HG02571 (cell line): Measurements from ENCODE around the gene KAT8.
"Not testable (repeated sequence)": the region's sequence is repeated elsewhere in the genome, so short reads cannot be mapped to it uniquely, and the experiment has no call there.

Experiments
- ATAC-seq: cut with Tn5 transposase; IDR thresholded peaks from one replicate; pipeline ENCODE4 v1.9.1; 2021; ENCODE audit warnings: mild to moderate bottlenecking, moderate library complexity; ENCODE audit not compliant: unreplicated experiment

The KAT8 gene

DNA sequence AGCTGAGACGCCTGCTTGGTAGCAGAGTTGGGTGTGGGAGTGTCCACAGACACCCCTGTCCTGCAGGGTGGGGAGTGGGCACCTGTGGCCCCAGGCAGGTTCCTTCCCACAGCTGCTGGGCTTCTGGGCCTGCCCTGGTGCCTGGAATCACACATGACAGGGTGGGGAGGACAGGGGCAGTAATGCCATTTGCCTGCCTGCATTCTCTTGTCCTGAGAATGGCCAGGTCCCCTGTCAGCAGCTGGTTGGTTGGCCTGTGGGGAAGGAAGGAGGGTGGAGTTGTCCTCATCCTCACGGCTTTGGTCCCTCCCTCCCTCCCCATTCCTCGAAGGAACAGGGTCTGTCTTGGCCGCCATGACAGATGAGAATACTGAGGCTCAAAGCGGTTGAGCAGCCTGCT is 33.9 kb upstream of the KAT8 start:
- no peak for ATAC-seq

DNA sequence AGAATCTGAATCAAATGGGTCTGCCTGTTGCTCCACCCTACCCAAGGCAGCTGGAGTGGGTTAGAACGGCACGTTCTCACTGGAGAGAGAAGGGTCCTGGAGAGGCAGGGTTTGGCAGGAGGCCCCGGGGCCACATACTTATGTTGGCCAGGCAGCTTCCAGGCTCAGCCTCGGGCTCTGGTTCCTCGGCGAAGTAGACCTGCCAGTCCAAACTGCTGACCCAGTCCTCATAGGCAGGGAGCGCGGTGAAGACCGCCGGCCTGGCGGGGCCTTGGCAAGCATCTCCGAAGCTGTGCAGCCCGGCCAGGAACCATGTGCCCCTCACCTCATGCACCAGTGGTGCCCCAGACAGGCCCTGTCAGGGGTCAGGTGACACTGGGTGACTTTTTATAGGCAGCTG is 33.5 kb upstream of the KAT8 start:
- no peak for ATAC-seq

- no peak for ATAC-seq
These were observed 32.7 kb upstream of the KAT8 start for GRCh38 chr16:31084584-31085302.

DNA sequence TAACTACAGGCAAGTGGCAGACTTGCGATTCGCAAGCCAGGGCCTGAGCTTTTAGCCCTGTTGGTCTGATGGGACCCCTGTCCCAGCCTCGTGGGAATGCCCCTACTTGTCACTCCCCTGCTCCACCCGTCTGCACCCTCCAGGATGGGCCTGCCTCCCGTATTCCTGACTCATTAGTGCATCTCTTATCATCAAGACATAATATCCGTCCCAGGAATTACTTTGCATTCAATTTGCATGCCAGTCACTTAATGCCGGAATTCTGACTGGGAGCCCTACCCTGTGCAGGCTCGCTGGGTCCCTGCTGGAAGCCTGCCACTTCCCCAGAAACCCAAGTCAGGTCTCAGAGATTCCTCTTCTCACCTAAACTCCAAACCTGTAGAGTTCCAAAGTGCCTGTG is 32.1 kb upstream of the KAT8 start:
- ATAC-seq: no peak

DNA sequence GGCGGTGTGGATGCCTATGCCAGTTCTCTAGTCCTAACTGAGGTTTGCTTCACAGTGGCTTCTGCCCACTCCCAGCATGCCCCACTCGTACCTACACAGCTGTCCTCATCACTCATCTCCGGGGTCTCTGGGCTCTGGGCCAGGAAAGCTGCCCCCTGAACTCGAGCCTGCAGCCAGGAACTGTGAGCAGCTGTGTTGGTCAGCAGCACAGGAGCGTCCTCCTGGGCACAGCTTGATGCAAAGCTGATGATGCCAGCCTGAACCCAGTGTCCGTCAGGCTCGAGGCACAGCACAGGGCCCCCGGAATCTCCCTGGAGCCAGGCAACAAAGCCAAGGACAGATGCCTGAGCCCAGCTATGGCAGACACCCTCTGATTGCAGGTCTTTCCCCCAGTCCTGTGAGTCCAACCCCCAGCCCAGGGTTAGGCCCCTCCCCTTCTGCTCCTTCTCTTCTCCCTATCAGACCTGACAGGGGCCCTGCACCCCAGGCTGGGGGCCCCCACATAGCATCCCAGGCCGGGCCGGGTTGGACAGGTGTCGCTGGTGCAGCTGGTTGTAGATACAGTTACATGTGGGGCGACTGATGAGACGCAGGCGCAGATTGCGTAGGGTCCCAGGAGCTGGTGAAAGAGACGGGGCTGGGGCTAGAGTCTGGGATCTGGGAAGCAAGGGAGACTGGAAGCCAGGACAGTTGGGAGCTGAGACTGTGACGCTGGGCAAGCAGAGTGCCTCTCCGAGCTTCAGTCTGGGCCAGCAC is 31.4 kb upstream of the KAT8 start:
- ATAC-seq: no peak

GRCh38 chr16:31086629-31086906 is 30.9 kb upstream of the KAT8 start:
- no peak for ATAC-seq

- ATAC-seq: no peak
These were observed 30.0 kb upstream of the KAT8 start for GRCh38 chr16:31087481-31087880.

- ATAC-seq: no peak
These were observed 29.5 kb upstream of the KAT8 start for GRCh38 chr16:31087971-31088370.

- ATAC-seq: no peak
These were observed 28.8 kb upstream of the KAT8 start, which contains the start of gene PRSS53 for GRCh38 chr16:31088459-31089183. Gene PRSS53, minus strand, starts transcription at chr16:31088943. Its CDS starts 134 bp downstream, at chr16:31088809.

DNA sequence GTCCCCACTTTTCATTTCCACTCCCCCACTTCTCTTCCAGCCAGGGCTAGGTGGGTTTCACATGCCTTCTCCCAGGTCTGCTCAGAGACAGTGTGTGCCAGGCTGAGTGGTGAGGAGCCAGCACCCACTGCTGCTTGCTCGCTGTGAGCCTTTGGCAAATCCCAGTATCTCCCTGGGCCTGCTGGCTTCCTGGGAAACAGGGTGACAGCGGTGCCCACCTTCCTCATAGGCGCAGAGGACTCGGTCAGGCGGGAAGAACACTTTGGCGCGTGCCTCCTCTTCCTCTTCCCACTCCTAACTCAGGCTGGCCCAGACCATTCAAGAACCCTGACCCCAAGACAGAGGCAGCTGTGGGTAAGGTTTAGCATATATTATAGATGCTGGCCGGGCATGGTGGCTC is 28.3 kb upstream of the KAT8 start:
- no peak for ATAC-seq

DNA sequence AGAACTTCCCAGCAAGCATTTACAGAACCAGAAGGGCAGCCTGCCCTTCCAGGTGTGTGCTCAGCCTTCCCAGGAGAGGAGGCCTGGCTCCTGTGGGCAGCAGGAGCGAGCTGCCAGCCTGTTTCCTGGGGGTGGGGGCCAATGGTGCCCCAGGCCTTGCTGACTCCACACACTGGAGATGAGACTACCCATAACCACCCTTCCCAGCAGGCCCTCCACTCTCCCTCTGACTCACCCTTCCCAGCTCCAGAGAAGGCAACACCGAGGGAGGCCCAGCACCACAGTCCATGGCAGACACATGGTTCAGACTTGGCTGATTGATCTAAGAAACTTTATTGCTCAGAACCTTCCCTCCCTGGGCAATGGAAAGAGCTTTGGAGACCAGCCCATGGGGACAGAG is 26.9 kb upstream of the KAT8 start:
- no peak for ATAC-seq

GRCh38 chr16:31092330-31092729 is 25.1 kb upstream of the KAT8 start:
- no peak for ATAC-seq

DNA sequence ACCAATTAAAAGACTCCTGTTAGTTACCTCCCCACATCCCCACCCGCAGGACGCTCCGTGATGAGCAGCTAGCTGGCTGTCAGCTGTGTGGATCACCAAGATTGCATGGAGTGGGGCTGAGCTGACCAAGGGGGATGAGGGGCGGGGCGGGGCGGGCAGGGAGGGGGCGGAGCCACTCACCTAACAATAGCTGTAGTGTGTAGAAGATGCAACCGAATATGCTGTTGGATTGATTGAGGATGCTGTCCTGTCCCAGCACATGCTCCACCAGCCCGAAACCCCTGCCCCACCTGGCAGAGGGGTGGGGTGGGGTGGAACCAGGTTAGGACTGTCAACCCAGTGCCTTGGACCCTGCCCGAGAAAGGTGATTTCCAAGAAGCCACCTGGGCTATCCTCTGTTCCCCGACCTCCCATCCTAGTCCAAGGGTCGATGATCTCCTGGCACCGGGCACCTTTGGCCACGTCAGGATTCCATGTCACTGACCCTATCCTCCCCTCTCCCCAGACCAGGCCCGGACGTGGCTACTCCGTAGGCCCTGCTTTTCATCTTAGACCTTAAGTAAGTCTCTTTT is 24.2 kb upstream of the KAT8 start:
- no peak for ATAC-seq

DNA sequence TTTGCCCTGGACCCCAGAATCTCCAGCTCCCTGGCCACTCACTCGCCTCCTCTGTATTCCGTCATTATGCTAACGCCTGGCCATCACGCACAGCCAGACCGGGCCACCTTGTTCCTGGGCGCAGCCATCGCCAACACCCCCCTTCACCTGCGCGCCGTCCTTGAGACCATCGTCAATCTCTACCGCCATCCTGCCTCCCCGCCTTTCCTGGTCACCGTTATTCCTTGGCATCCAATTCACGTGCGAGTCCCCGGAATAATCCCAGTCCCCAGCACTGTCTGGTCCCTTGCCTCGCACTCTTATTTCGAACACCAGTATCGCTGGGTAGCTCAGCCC is 23.4 kb upstream of the KAT8 start:
- ATAC-seq: no peak

GRCh38 chr16:31094424-31095120 is 22.9 kb upstream of the KAT8 start, which contains the start of gene VKORC1:
Gene VKORC1, minus strand, starts transcription at chr16:31094797. Its CDS starts 68 bp downstream, at chr16:31094729.
- peak; percentile 79 for ATAC-seq

DNA sequence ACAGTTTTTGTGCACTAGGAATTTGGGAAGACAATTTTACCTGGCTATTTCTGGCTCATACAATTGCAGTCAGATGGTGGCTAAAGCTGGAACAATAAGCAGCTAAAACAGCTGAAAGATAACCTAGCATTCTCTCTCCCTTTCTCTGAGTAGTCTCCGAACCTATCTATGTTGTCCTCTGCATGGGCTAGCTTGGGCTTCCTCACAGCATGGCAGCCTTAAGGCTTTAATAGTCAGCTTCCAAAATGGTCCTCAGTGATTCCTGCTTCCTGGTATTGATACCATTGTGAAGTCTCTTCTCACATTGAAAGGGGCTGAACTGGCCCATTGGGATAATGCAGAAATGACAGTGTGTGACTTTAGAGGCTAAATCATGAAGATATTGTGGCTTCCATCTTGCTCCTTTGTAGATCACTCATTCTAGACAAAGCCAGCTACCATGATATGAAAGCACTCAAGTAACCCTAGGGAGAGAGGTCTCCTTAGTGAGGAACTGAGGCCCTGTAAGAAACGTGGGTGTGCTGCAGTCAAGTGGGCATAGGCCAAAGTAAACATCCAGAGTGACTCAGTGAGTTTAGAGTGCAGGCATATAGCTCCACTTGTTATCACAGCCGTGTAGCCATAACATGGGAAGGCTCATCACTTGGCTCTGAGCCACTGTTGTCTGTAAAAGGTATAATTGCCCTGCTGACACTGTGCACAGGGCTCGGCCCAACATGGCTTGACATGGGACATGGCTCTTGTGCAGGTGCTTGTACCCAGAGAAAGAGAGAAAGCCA is 17.4 kb upstream of the KAT8 start:
- ATAC-seq: no peak

- not testable (repeated sequence) for ATAC-seq
These were observed 16.4 kb upstream of the KAT8 start for GRCh38 chr16:31100876-31101641.

DNA sequence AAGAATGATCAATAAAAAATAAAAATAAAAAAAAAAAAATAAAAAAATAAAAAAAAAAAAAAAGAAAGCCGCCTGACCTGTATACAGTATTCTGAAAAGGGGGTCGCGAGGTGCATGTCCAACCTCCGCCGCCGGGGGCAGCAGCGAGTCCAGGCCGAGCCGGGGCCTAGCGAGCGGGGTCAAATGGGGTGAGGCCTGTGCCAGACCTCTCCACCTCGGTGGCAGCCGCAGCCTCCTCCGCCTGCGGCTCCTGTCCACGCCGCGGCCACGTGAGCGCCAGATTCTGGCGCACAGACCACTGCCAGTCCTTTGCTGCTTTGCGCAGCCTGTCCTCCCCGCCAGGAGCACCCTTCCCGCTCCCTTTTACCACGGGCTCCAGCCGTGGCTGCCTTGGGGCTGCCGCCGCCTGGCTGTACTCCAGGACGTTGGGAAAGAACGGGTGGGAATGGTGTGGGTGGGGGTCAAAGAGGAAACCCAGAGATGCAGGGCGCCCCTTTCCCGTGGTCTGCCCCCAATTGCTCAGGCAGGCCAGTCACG is 11.7 kb upstream of the KAT8 start:
- peak; percentile 35 for ATAC-seq
